SU-DHL-6 (cell line): Measurements from ENCODE around the gene CARD11.

Source experiments
- H2AFZ ChIP-seq: fragments of 200-600 bp; sonication (generic); 2 replicates; pipeline ENCODE4 v1.6.1; 2014; ENCODE audit warnings: low read depth, mild to moderate bottlenecking, moderate library complexity, mixed read lengths, antibody characterized with exemption, low read length; ENCODE audit not compliant: severe bottlenecking
- H3F3A ChIP-seq: fragments of 200-600 bp; shearing (Covaris generic); 2 replicates; pipeline ENCODE4 v1.6.0; 2016; ENCODE audit warnings: antibody characterized with exemption, mild to moderate bottlenecking; ENCODE audit not compliant: insufficient read depth
- H3K27ac ChIP-seq: fragments of 200-600 bp; sonication (generic); 2 replicates; pipeline ENCODE4 v1.5.1; 2016; ENCODE audit warnings: low read depth, mild to moderate bottlenecking, low read length, moderate library complexity, mixed read lengths
- H3K27me3 ChIP-seq: fragments of 200-600 bp; sonication (generic), shearing (Covaris generic); 2 replicates; pipeline ENCODE4 v1.6.0; 2014; ENCODE audit warnings: mild to moderate bottlenecking, low read length
- H3K36me3 ChIP-seq: fragments of 200-600 bp; sonication (generic); 2 replicates; pipeline ENCODE4 v1.6.1; 2014; ENCODE audit warnings: mild to moderate bottlenecking, low read length, mixed read lengths
- H3K4me2 ChIP-seq: fragments of 300-600, 200-600 bp; shearing (Covaris generic), sonication (generic); 2 replicates; pipeline ENCODE4 v1.6.0; 2014; ENCODE audit warnings: low read length, low read depth, mild to moderate bottlenecking; ENCODE audit not compliant: poor library complexity, severe bottlenecking
- H3K4me3 ChIP-seq: fragments of 200-600 bp; sonication (generic); 2 replicates; pipeline ENCODE4 v1.5.1; 2014; ENCODE audit warnings: antibody characterized with exemption, low read length, mild to moderate bottlenecking, mixed read lengths; ENCODE audit not compliant: insufficient read depth, poor library complexity, severe bottlenecking
- H3K79me2 ChIP-seq: fragments of 200-600 bp; sonication (generic); 2 replicates; pipeline ENCODE4 v1.6.1; 2014; ENCODE audit warnings: mild to moderate bottlenecking, low read length, moderate library complexity; ENCODE audit not compliant: insufficient read depth
- H3K9ac ChIP-seq: fragments of 200-600 bp; sonication (generic); 2 replicates; pipeline ENCODE4 v1.7.0; 2014; ENCODE audit warnings: mild to moderate bottlenecking, low read length
- H3K9me2 ChIP-seq: fragments of 200-600 bp; sonication (generic); replicated peaks from 2 replicates; pipeline ENCODE4 v1.6.1; 2014; ENCODE audit warnings: low read length; ENCODE audit not compliant: insufficient read depth
- H3K9me3 ChIP-seq: fragments of 200-600 bp; sonication (generic); 2 replicates; pipeline ENCODE4 v1.6.1; 2014; ENCODE audit warnings: low read length, mixed read lengths; ENCODE audit not compliant: insufficient read depth
- H4K20me1 ChIP-seq: fragments of 200-600 bp; sonication (generic); 2 replicates; pipeline ENCODE4 v1.6.1; 2014; ENCODE audit warnings: low read depth, mild to moderate bottlenecking, antibody characterized with exemption, low read length, moderate library complexity, mixed read lengths
- CTCF ChIP-seq: fragments of 200-600 bp; sonication (generic); IDR thresholded peaks from one replicate; pipeline ENCODE4 v1.5.1; 2017; ENCODE audit warnings: antibody characterized with exemption, mild to moderate bottlenecking, low read length, moderate library complexity; ENCODE audit not compliant: insufficient read depth, poor library complexity, severe bottlenecking
- EZH2phosphoT487 ChIP-seq: fragments of 200-600 bp; sonication (generic), shearing (Covaris generic); conservative IDR thresholded peaks from 2 replicates; pipeline ENCODE4 v1.6.1; 2018; ENCODE audit warnings: mild to moderate bottlenecking, antibody characterized with exemption, low read length, moderate library complexity, mixed read lengths

The CARD11 gene

GRCh38 chr7:2880051-2880450, 163.6 kb downstream of the CARD11 start:
- H3K4me3 ChIP-seq, result no peak overlapping the region
- H3K9me3 ChIP-seq, result no peaks in the 10 kb centered on the region
- H3K4me2 ChIP-seq, result no peak overlapping the region
- no peaks in the 10 kb centered on the region for H3K27me3 ChIP-seq
- TF ChIP-seq EZH2phosphoT487 (no peak), CTCF (no peak)
- no peaks in the 10 kb centered on the region for H4K20me1 ChIP-seq
- H2AFZ ChIP-seq, result no peak overlapping the region
- H3K36me3 ChIP-seq, result no peaks in the 10 kb centered on the region
- no peak overlapping the region for H3K9ac ChIP-seq
- no peaks in the 10 kb centered on the region for H3F3A ChIP-seq
- no peaks in the 10 kb centered on the region for H3K79me2 ChIP-seq
- no peaks in the 10 kb centered on the region for H3K9me2 ChIP-seq
- no peak overlapping the region for H3K27ac ChIP-seq

- no peaks in the 10 kb centered on the region for H3F3A ChIP-seq
- H3K4me2 ChIP-seq, result no peak overlapping the region
- H3K9me3 ChIP-seq, result no peaks in the 10 kb centered on the region
- H3K27ac ChIP-seq, result no peak overlapping the region
- no peak overlapping the region for H2AFZ ChIP-seq
- H4K20me1 ChIP-seq, result no peaks in the 10 kb centered on the region
- no peaks in the 10 kb centered on the region for H3K79me2 ChIP-seq
- H3K9me2 ChIP-seq, result no peaks in the 10 kb centered on the region
- no peaks in the 10 kb centered on the region for H3K27me3 ChIP-seq
- no peak overlapping the region for H3K9ac ChIP-seq
- H3K4me3 ChIP-seq, result no peak overlapping the region
- H3K36me3 ChIP-seq, result no peaks in the 10 kb centered on the region
- TF ChIP-seq CTCF (no peak), EZH2phosphoT487 (no peak)
These were observed 164.3 kb downstream of the CARD11 start for GRCh38 chr7:2879354-2879753.

GRCh38 chr7:2878306-2878705, 165.4 kb downstream of the CARD11 start:
- TF ChIP-seq EZH2phosphoT487 (no peak), CTCF (no peak)
- no peak overlapping the region for H3K4me2 ChIP-seq

More at GRCh38 chr7:2878306-2878705, 165.4 kb downstream of the CARD11 start:
- no peaks in the 10 kb centered on the region for H3K9me2 ChIP-seq
- H3K27ac ChIP-seq, result no peak overlapping the region
- H3K4me3 ChIP-seq, result no peak overlapping the region
- H3K79me2 ChIP-seq, result no peaks in the 10 kb centered on the region
- H3K9me3 ChIP-seq, result no peaks in the 10 kb centered on the region
- H3K36me3 ChIP-seq, result no peaks in the 10 kb centered on the region
- H3K9ac ChIP-seq, result no peak overlapping the region
- no peak overlapping the region for H2AFZ ChIP-seq
- H4K20me1 ChIP-seq, result no peaks in the 10 kb centered on the region
- H3F3A ChIP-seq, result no peaks in the 10 kb centered on the region
- no peaks in the 10 kb centered on the region for H3K27me3 ChIP-seq
